Medulla oblongata (tissue), 1 donor: ENCODE data around the gene CEP57L1.
"Not testable (repeated sequence)": the region's sequence is repeated elsewhere in the genome, so short reads cannot be mapped to it uniquely, and the experiment has no call there.

Experiments used
- DNase-seq: peaks from one replicate; pipeline ENCODE4 v3.0.0-alpha.2; 2015; ENCODE audit errors: extremely low spot score

The CEP57L1 gene

DNA sequence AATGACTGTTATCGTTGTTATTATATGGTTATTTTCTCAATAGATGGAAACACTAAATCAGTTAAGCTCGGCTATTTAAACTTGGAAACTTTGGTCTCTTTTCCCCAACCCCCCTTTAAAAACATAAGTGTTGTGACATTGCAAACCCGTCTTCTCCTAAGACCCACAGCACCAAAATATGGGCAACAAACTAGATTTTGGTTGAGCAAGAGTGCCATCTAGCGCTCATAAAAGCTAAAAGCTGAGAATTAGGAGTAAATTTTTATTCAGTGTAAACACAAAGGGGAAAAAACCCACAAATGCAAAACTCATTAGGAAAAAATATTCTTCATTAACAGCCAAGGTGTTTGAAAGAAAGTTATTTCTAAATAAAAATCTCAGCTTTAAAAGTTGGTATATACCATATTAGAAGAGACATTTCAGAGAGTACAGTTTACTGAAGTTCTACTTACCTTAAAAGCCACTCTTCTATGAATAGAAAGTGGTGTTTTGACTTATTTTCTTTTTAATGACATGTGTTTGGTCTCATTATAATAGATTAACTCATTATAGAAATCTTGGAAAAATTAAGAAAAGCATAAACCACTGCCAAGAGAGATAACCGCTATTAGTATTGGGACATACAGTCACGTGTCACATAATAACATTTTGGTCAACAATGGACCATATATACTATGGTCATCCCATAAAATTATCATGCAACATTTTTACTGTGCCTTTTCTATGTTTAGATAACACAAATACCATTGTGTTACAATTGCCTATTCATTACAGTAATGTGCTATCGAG lies 21.8 kb upstream of the CEP57L1 start:
- peak; percentile 93 for DNase-seq

- DNase-seq: no peak
Measured at GRCh38 chr6:109074133-109074415, 21.2 kb upstream of the CEP57L1 start.

DNA sequence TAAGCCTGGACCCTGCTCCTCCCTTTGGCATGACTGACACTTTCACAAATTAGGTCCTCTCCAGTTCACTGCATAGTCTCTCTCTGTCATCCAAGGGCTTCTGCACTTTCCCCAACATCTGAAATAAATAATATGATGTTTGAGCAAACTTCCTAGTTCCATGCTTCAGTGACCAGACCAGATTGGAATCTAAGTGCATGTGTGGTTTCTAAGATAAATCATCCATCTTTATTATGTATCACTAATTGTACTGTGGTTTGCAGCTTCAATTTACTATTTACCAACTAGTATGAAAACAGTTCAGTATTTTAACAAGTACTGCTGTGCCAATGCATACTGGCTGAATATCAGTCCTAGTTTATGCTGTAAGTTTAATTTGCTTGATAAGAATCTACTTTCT lies 19.4 kb upstream of the CEP57L1 start:
- DNase-seq: no peak

- DNase-seq: no peak
Measured at GRCh38 chr6:109076377-109076776, 18.9 kb upstream of the CEP57L1 start.

DNA sequence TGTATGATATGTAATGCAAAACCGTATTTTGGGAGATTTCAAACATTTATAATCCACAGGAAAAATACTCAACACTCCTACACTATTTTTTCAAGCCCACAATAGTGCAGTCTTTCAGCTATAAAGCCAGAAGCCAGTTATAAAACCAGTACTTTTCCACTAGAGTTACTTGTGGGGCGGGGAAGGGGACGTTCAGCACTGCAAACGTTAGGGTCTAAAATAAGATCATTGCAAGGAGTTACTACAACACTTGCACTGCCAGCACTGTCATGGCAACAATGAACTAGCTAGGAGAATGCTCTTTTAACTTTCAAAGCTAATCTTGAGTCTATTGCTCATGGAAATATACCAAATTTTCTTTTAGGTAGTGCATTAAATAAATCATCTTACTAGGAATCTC lies 15.3 kb upstream of the CEP57L1 start:
- DNase-seq: peak; percentile 47

DNA sequence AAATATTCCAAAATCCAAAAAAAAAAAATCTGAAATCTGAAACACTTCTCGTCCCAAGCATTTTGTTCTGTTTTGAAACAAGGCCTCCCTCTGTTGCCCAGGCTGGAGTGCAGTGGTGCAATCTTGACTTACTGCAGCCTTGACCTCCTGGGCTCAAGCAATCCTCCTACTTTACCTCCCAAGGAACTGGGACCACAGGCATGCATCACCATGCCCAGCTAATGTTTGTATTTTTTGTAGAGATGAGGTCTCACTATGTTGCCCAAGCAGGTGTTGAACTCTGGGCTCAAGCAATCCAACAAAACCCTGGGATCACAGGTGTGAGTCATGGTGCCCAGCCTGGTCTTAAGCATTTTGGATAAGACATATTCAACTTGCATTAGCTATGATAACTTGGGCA lies 14.3 kb upstream of the CEP57L1 start:
- DNase-seq: no peak

DNA sequence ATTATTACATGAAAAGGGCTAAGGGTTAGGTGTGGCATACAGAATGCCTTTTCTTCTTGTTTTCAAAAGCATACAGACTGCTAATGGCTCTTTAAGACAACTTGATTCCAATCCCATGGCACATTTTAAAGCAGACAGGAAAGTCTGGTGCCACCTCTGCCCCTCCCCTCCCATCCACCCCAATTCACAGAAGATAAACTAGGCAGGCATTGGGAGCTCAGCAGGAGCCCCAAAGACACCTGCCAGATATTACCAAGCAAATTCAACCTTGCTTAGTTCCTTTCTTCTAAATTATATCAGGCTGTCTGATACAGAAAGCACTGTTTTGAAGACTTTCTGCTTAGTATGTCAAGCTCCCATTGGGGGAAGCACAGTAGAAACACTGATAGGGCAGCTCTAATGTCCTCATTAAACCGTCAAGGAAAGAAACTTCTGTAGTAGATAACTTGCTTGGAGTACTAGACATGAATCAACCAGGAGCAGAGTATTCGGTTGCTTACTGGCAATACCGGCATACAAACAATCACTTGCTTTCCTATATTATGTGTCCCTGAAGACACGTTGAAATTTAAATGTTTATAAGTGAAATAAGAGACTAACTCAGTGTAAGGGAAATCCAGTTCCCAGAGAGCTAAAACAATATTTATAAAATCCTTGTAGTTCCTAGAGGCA lies 13.7 kb upstream of the CEP57L1 start:
- DNase-seq: no peak

GRCh38 chr6:109082188-109082577 lies 13.1 kb upstream of the CEP57L1 start:
- no peak for DNase-seq

- no peak for DNase-seq
Measured at GRCh38 chr6:109083657-109084056, 11.7 kb upstream of the CEP57L1 start.

DNA sequence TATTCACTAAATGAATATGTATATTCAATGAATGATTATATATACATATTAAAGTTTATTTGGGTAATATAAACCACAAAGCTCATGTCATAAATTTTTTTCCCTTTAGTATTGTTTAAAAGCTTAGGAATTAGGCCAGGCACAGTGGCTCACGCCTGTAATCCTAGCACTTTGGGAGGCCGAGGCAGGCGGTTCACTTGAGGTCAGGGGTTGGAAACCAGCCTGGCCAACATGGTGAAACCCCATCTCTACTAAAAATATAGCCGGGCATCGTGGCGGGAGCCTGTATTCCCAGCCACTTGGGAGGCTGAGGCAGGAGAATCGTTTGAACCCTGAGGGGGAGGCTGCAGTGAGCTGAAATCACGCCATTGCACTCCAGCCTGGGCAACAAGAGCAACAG lies 11.2 kb upstream of the CEP57L1 start:
- not testable (repeated sequence) for DNase-seq

DNA sequence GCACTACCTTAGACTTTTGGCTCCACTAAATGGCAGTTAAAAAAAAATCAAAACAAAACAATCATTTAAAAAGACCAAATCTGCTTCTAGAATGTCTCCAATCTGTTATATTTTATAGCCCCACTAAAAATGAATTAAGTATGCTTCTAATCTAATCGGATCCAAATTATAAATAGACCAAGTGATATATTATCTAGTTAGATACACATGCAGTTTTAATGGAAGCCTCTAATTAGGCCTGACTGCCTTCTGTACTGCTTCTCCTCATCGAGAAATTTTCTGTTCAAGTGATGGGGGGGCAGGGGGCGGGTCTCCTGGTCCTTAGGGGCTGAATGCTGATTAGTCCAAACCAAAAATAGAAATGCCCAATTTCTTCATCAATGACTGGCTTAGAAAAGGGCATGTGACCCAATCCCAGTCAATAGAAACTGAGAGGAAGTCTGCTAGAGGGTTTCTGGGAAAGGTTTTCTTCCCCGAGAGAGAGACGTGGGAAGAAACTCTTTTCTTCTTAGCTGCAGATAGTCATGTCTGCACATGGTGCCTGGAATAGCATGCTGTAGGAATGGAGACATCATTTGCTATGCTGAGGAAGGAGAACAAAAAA lies 7.5 kb upstream of the CEP57L1 start:
- DNase-seq: no peak

GRCh38 chr6:109088995-109089394 lies 6.3 kb upstream of the CEP57L1 start:
- no peak for DNase-seq

- no peak for DNase-seq
Measured at GRCh38 chr6:109091314-109092024, 3.8 kb upstream of the CEP57L1 start.

- no peak for DNase-seq
Measured at GRCh38 chr6:109092074-109092473, 3.2 kb upstream of the CEP57L1 start.

DNA sequence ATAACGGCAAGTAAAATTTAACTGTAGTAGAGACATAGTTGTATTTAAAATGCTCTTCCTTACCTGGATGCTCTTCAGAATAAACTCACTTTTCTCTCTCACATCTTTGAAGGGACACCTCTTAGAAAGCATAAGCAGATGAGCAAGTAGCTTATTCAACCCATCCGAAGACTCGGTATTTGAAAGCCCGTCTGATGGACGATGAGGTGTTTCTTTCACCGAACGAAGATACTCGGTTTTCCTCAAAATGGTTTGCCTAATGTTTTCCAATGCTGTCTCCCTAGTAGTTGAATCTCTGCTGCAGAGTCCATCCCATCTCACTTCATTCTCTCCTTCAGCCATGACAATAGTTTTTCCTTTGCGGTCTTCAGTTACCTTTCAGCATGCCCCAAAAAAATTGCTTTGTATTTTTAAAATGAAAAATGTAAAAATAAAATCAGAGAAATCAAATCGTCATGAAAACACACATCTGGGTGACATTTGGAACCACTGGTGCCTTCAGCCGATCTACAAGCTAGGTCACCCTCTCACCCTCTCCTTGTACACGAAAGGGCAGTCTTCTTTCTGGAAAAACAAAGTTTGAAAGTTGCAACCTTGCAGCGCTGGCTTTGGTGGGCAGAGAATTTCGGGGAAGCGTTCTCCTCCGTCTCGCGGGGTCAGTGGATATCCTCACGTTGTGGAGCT lies 1.4 kb upstream of the CEP57L1 start:
- DNase-seq: peak; percentile 61

- DNase-seq: peak; percentile 93
Measured at GRCh38 chr6:109094416-109095035, 781 bp upstream of the CEP57L1 start, which contains the start of gene SESN1. Gene SESN1 (minus strand): TSS chr6:109094846. CDS start chr6:109094073, 773 bp downstream.

DNA sequence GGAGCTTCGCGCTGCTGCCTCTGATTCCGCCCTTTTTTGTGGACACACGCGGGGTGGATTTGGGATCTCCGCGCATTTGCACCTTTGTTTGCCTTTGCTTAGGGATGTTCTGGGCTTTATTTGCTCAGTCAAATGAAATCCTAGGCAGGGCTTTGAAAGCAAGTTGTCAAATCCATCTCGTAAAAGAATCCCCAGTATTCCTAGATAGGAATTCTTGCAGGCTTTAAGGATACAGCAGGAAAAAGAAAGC lies 453 bp downstream of the CEP57L1 start:
- DNase-seq: no peak

GRCh38 chr6:109096208-109096607 lies 901 bp downstream of the CEP57L1 start:
- no peak for DNase-seq

- DNase-seq: no peak
Measured at GRCh38 chr6:109097661-109098060, 2.4 kb downstream of the CEP57L1 start.

GRCh38 chr6:109102762-109103161 lies 7.5 kb downstream of the CEP57L1 start:
- no peak for DNase-seq

DNA sequence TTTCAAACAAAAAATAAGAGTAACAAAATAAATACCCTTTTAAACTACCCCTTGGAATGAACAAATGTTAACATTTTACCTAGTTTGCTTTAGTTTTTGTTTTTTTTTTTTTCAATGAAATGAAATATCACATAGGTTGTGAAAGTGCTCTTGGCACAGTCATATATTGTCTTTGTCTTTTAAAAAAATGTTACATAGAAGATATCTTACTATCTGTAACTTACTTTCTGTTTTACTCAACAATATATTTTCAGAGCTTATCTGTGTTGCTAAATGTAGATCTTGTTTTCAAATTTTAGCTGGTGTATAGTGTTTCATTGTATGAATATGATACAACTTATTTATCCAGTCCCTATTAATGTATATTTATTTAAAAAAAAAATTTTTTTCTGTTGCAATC lies 8.6 kb downstream of the CEP57L1 start:
- no peak for DNase-seq

- DNase-seq: no peak
Measured at GRCh38 chr6:109104512-109104911, 9.2 kb downstream of the CEP57L1 start.
